ENCODE data around the gene BMP3.

BMP3 gene

DNA sequence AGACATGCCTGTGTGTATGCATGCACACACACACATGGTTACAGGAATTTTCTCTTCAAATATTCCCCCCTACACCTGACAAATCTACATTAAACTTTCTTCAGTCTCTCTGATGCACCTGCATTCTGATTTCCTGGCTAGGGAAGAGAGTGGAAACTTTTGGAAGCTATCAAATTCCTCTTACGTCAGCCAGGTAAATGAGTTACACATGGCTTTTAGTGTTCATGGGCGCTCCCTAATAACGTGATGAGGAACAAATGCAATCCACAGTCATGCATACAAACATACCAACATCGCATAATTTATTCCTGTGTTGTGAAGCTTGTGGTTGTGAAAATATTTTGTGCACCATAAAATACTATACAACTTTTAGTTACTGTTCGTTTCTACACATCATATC, 34.9 kb downstream of the BMP3 start:
- Histone ChIP-seq H3K27me3 (no peaks in the 10 kb centered on the region), H3K4me3 (ENCODE audit: low read depth, low read length) (no peak overlapping the region), H3K9me3 (no peaks in the 10 kb centered on the region), H3K36me3 (no peaks in the 10 kb centered on the region), H3K4me1 (no peaks in the 10 kb centered on the region)
- TF ChIP-seq, protein P1, sequence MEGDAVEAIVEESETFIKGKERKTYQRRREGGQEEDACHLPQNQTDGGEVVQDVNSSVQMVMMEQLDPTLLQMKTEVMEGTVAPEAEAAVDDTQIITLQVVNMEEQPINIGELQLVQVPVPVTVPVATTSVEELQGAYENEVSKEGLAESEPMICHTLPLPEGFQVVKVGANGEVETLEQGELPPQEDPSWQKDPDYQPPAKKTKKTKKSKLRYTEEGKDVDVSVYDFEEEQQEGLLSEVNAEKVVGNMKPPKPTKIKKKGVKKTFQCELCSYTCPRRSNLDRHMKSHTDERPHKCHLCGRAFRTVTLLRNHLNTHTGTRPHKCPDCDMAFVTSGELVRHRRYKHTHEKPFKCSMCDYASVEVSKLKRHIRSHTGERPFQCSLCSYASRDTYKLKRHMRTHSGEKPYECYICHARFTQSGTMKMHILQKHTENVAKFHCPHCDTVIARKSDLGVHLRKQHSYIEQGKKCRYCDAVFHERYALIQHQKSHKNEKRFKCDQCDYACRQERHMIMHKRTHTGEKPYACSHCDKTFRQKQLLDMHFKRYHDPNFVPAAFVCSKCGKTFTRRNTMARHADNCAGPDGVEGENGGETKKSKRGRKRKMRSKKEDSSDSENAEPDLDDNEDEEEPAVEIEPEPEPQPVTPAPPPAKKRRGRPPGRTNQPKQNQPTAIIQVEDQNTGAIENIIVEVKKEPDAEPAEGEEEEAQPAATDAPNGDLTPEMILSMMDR (IDR thresholded peaks at IDR 0.05; ENCODE audit: low read depth, low read length) = no peak
- no peak for DNase-seq

DNA sequence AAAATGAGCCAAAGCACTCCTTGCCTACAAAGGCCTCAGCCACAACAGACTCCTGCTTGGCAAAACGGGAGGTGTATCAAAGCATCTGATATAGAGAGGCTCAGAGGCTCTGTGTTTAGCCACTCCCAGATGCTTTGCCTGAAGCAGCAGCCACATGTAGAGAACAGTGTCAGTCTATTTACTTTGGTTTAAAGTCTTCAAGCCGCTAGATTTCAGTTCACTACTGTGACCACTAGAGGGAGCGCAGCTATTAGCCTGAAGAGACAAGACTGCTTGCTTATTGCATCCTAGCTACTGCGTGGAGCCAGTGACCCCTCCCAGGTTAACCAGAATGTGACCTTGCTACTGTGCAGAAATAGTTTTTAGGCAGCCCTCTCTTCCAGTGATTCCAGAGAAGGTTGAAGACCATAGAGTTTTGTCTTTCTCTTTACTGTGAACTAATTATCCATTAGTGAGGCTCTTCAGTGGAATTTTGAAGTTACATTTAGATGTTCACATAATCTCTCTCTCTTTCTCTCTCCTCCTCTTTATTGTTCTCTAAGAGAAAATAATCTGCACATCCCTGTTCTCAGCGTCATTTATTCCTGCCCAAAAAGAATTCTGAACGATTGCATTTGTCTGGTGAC, 39.3 kb downstream of the BMP3 start:
- no peaks in the 10 kb centered on the region for H3K27me3 ChIP-seq
- H3K4me1 ChIP-seq = no peaks in the 10 kb centered on the region
- peak; percentile 60 for DNase-seq
- TF ChIP-seq, protein P1 (IDR thresholded peaks at IDR 0.05; ENCODE audit: low read depth, low read length) = peak; percentile 94
- no peaks in the 10 kb centered on the region for H3K9me3 ChIP-seq
- no peaks in the 10 kb centered on the region for H3K36me3 ChIP-seq
- no peak overlapping the region for H3K4me3 ChIP-seq (ENCODE audit: low read depth, low read length)

DNA sequence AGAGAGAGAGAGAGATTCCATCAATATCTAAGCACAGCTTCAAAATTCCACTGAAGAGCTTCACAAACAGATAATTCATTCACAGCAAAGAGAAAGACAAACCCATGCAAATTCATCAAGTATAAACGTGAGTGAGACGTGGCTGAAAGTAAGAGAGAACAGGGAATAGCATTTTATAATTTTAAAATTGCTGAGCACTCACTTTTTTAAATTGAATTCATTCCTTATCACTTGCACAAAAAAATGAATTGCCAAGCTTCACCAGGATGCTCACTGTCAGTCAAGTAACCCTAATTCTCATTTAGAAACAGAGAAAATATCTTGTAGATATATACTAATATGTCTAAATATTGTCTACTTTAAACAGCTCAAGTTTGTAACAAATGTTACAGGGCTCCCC, 40.5 kb downstream of the BMP3 start:
- H3K27me3 ChIP-seq = no peaks in the 10 kb centered on the region
- no peak for DNase-seq
- H3K4me1 ChIP-seq = no peaks in the 10 kb centered on the region
- H3K4me3 ChIP-seq (ENCODE audit: low read depth, low read length) = no peak overlapping the region
- H3K36me3 ChIP-seq = no peaks in the 10 kb centered on the region
- no peaks in the 10 kb centered on the region for H3K9me3 ChIP-seq
- TF ChIP-seq, protein P1 (IDR thresholded peaks at IDR 0.05; ENCODE audit: low read depth, low read length) = no peak

DNA sequence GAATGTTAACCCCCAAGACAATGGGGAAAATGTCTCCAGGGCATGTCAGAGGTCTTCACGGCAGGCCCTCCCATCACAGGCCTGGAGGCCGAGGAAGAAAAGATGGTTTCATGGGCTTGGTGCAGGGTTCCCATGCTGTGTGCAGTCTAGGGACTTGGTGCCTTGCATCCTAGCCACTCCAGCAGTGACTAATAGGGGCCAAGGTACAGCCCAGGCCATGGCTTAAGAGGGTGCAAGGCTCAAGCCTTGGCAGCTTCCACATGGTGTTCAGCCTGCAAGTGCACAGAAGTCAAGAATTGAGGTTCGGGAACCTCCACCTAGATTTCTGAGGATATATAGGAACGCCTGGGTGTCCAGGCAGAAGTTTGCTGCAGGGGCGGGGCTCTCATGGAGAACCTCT, 50.6 kb downstream of the BMP3 start:
- TF ChIP-seq, protein P1 (IDR thresholded peaks at IDR 0.05; ENCODE audit: low read depth, low read length) = no peak
- Histone ChIP-seq H3K4me3 (ENCODE audit: low read depth, low read length) (no peak overlapping the region), H3K27me3 (no peaks in the 10 kb centered on the region), H3K36me3 (no peaks in the 10 kb centered on the region), H3K4me1 (no peaks in the 10 kb centered on the region), H3K9me3 (no peaks in the 10 kb centered on the region)
- DNase-seq = no peak

DNA sequence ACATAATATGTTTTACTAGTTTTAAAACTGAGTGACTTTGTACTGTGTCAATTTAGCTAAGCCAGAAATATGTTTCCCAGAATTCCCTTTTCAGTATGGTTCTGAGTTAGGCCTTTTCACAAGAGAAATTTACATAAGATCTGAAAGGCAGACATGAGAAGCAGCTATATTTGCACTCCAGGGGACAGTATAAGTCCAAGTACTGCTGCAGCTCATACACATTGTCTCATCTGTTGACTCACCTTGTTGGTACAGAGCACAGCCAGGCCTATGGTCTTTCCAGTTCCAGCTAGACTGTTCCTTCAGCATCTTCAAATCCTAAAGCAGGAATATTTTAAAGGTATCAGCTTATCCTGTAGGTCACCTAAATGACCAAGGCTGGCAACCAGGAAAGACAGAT, 53.5 kb downstream of the BMP3 start:
- Histone ChIP-seq H3K4me1 (no peaks in the 10 kb centered on the region), H3K27me3 (no peaks in the 10 kb centered on the region), H3K9me3 (no peaks in the 10 kb centered on the region), H3K4me3 (ENCODE audit: low read depth, low read length) (no peak overlapping the region), H3K36me3 (no peaks in the 10 kb centered on the region)
- no peak for DNase-seq
- TF ChIP-seq, protein P1 (IDR thresholded peaks at IDR 0.05; ENCODE audit: low read depth, low read length) = no peak

DNA sequence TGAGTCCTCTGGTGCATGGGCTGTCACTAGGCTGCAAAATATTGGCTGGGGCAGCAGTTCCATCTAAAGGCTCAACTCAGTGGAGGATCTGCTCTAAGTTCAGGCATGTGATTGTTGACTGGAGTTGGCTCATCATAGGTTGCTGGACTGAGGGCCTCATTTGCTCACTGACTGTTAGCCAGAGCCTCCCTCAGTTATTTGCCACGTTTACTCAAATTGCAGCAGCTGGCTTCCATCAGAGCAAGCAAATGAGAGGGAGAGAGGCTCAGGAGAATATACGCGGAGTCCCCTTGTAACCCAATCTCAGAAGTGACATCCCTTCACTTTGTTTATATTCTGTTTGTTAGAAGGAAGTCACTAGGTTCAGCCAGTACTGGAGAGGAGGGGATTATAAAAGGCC, 54.1 kb downstream of the BMP3 start:
- DNase-seq = no peak
- Histone ChIP-seq H3K4me1 (no peaks in the 10 kb centered on the region), H3K4me3 (ENCODE audit: low read depth, low read length) (no peak overlapping the region), H3K27me3 (no peaks in the 10 kb centered on the region), H3K36me3 (no peaks in the 10 kb centered on the region), H3K9me3 (no peaks in the 10 kb centered on the region)
- TF ChIP-seq, protein P1 (IDR thresholded peaks at IDR 0.05; ENCODE audit: low read depth, low read length) = no peak
